HG03354 (cell line): ENCODE measurements around the gene MAN1A1.
A peak's percentile ranks its signal among the peaks of the same experiment; 100 is the strongest.

Experiments used
- ATAC-seq: cut with Tn5 transposase; IDR thresholded peaks from one replicate; pipeline ENCODE4 v1.9.1; 2021; ENCODE audit warnings: mild to moderate bottlenecking; ENCODE audit not compliant: unreplicated experiment, poor library complexity, severe bottlenecking

The MAN1A1 gene

GRCh38 chr6:119137194-119138072 is 212.1 kb downstream of the MAN1A1 start:
- ATAC-seq: no peak

- ATAC-seq: no peak
Observed at GRCh38 chr6:119134752-119135151, 214.8 kb downstream of the MAN1A1 start.

- no peak for ATAC-seq
Observed at GRCh38 chr6:119133400-119133799, 216.2 kb downstream of the MAN1A1 start.

- no peak for ATAC-seq
Observed at GRCh38 chr6:119132261-119132981, 217.1 kb downstream of the MAN1A1 start.

- peak; percentile 17 for ATAC-seq
Observed at GRCh38 chr6:119129968-119130484, 219.5 kb downstream of the MAN1A1 start.

GRCh38 chr6:119129148-119129967 is 220.2 kb downstream of the MAN1A1 start:
- peak; percentile 91 for ATAC-seq

GRCh38 chr6:119128252-119128912 is 221.2 kb downstream of the MAN1A1 start:
- ATAC-seq: no peak

GRCh38 chr6:119127627-119128026 is 221.9 kb downstream of the MAN1A1 start:
- ATAC-seq: no peak
